Non-pigmented ciliary epithelial cell (primary cell): Measurements from ENCODE around the gene CCNY.

Experiments
- DNase-seq: peaks from one replicate; pipeline ENCODE4 v3.0.0-alpha.2; 2010; ENCODE audit warnings: low read depth

The CCNY gene

GRCh38 chr10:35561715-35562114 lies 225.4 kb downstream of the CCNY start:
- no peak for DNase-seq

- no peak for DNase-seq
Measured at GRCh38 chr10:35562427-35562826, 226.1 kb downstream of the CCNY start.

- no peak for DNase-seq
Measured at GRCh38 chr10:35563261-35563891, 227.1 kb downstream of the CCNY start.

- no peak for DNase-seq
Measured at GRCh38 chr10:35564341-35564968, 228.1 kb downstream of the CCNY start.

- no peak for DNase-seq
Measured at GRCh38 chr10:35565602-35566081, 229.3 kb downstream of the CCNY start.

GRCh38 chr10:35567951-35568350 lies 231.6 kb downstream of the CCNY start:
- DNase-seq, result no peak

GRCh38 chr10:35568483-35569015 lies 232.2 kb downstream of the CCNY start:
- no peak for DNase-seq

GRCh38 chr10:35569111-35569707 lies 232.9 kb downstream of the CCNY start:
- no peak for DNase-seq

GRCh38 chr10:35569836-35570235 lies 233.5 kb downstream of the CCNY start:
- DNase-seq, result no peak

- no peak for DNase-seq
Measured at GRCh38 chr10:35570397-35570796, 234.1 kb downstream of the CCNY start.

GRCh38 chr10:35572583-35572982 lies 236.3 kb downstream of the CCNY start:
- DNase-seq, result no peak

DNA sequence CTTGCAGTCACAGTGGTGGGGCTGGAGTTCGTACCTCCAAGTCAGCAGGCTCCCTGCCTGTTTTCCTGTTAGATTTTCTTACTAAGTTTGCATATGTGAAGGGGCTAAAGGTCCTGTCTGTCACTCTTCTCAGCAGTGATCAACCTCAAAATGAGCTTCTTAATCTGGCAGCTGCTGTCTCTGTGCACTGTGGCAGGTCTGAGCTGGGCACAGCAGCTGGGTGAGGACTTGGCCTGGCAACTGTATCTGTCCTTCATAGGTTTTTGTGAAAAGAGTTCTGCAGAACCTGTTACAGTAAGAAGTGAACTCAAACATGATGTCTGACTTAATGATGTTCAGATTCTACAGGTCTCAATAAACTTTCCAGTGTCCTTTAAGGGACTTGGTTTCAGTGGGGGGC lies 237.5 kb downstream of the CCNY start:
- DNase-seq, result no peak

DNA sequence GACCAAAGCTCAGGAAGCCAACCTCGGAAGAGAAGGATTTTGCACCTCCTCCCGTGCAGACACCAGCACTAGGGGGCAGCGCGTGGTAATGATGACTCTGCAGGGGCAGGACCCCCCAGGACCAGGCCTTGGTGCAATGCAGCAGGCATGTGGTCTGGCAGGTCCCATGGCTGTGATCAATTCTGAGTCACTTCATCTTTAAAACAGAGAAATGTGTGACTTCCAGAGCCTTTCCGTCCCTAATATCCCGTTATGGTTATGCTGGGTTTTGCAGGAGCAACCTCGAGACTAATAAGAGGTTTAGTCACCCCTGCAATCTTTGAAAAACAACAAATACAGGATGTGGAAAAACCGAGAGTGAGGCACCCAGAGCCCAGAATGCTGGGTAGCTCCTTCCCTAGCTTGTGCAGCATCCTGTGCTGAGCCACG lies 238.6 kb downstream of the CCNY start:
- DNase-seq, result peak; percentile 90

- DNase-seq, result no peak
Measured at GRCh38 chr10:35575640-35576039, 239.3 kb downstream of the CCNY start.

DNA sequence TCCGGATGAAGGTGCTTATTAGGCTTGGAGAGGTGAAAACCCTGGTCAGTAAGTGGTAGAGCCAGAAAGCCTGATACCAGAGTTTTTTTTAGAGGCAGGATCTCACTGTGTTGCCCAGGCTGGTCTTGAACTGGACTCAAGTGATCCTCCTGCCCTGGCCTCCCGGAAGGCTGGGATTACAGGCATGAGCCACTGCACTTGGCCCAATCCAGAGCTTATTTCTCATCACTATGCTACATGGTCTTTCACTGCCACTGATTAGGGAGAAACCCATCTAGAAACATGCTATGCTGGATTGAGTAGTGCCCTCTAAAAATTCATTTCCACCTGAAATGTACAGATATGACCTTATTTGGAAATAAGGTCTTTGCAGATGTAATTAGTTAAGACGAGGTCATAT lies 240.4 kb downstream of the CCNY start:
- no peak for DNase-seq

DNA sequence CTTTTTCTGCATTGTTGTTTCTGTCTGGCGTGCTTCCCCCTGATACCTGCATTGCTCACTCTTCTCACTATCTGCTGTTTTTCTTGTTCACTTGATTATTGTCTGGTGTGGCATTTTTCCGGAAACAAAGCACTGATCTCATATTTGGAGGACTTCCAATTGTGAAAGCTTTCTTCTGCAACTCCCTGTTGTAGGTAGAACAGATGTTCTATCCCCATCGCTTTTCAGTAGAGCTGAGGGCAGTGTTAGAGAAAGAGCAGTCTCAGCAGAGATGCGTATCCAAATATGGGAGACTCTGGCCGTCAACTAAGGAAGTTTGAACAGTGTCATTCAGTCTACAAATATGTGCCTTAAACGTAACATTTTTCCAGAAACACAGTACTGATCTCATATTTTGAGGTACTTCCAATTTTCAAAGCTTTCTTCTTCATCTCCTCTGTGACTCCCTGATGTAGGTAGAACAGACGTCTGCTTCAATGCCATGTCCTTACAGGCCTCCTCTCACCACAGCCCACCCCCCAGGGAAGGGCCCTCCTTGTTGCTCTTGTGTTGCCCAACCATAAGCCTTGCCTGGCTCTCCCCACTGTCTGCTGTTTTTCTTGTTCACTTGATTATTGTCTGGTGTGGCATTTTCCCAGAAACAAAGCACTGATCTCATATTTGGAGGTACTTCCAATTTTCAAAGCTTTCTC lies 241.8 kb downstream of the CCNY start:
- peak; percentile 28 for DNase-seq

GRCh38 chr10:35578618-35578956 lies 242.3 kb downstream of the CCNY start:
- no peak for DNase-seq

DNA sequence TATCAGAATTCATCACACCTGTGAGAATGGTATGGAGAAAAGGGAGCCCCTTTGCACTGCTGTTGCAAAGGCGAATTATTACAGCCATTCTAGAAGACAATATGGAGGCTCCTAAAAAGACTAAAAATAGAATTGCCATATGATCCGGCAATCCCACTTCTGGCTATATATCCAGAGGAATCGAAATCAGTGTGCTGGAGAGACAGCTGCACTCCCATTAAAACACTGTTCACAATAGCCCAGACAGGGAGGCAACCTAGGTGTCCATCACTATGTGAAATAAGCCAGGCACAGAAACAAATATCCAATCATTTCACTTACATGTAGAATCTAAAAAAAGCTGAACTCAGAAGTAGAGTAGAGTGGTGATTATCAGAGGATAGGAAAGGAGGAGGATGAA lies 242.8 kb downstream of the CCNY start:
- no peak for DNase-seq

- DNase-seq, result no peak
Measured at GRCh38 chr10:35579726-35580422, 243.6 kb downstream of the CCNY start.

DNA sequence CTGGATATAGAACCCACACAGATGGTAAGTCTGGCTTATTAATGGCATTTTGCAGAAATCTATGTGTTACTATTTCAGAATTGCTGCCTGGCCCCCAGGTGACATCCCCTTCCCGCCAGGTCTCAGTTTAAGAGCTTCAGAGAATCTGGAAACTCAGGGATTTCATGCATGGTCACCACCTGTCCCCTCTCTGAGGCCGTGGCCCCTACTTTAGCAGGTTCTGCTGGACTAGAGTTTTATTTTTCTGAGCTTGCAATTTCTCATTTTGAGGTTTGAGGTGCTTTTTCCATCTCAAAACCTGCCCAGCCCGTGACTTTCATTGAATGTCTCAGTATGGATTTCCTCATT lies 244.1 kb downstream of the CCNY start:
- DNase-seq, result no peak

DNA sequence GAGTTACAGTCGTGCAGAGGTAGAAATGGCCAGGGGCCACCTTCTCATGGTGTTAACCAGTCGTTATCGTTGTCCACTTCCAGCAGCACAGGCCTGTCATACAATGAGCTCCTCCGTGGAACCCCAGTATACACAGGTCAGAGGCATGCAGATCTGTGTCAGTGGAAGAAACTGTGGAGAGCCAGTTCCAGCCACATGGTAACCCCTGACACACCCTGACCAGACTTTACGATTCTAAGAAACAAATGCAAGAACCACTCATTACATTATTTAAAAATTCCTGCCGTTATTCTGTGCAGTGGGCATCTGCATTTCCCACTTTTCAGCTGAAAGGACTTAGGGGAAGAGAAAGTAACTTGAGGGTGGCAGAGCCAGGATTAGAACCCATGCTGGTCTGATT lies 245.3 kb downstream of the CCNY start:
- no peak for DNase-seq

GRCh38 chr10:35584946-35585345 lies 248.6 kb downstream of the CCNY start:
- no peak for DNase-seq
